Left ventricle myocardium inferior (tissue), 1 donor: ENCODE measurements around the gene PXMP2. TPM values are rescaled to one million over a fixed set of nuclear protein-coding genes. Genes with fewer than 3 reads are reported as not detected.

Source experiments
- DNase-seq: peaks from one replicate; pipeline ENCODE4 v3.0.0-alpha.2; 2020
- H3K27ac ChIP-seq: fragments of 200-600 bp; replicated peaks from 2 replicates; pipeline ENCODE4 v1.8.0; 2021
- H3K27me3 ChIP-seq: fragments of 200-600 bp; 2 replicates; pipeline ENCODE4 v1.8.0; 2021; ENCODE audit warnings: low read depth
- H3K36me3 ChIP-seq: fragments of 200-600 bp; 2 replicates; pipeline ENCODE4 v1.8.0; 2021
- H3K4me1 ChIP-seq: fragments of 200-600 bp; 2 replicates; pipeline ENCODE4 v1.8.0; 2021
- H3K4me3 ChIP-seq: fragments of 200-600 bp; 2 replicates; pipeline ENCODE4 v1.8.0; 2021; ENCODE audit warnings: mild to moderate bottlenecking, moderate library complexity
- H3K9me3 ChIP-seq: fragments of 200-600 bp; replicated peaks from 2 replicates; pipeline ENCODE4 v1.8.0; 2021
- intact Hi-C: fragments of 100-400 bp; cut with micrococcal nuclease; formaldehyde crosslinking; loops from one replicate; pipeline ENCODE4 v1.11.0; 2022
- long read RNA-seq: library from polyadenylated mRNA; unstranded; transcript quantifications from one replicate; pipeline ENCODE4 v2.0.0, GENCODE V29; 2021
- total RNA-seq: library from RNA; stranded (reverse); fragmentation: NEBNext Ultra II Directional; extraction: Animal tissue kit (Norgen Biotek cat#: 25700); gene quantifications from one replicate; pipeline ENCODE4 v1.2.1, GENCODE V29; 2021
- TF ChIP-seq, protein P1 (sequence below): fragments of 200-600 bp; IDR thresholded peaks from 2 replicates; pipeline ENCODE4 v1.8.0; 2021; ENCODE audit warnings: antibody characterized with exemption, mild to moderate bottlenecking, borderline replicate concordance
- donor health status: DM: no; HTN: yes; CAD: no; lungs with severe emphysema.

PXMP2 gene
- total RNA-seq: 42.3 TPM
- long read RNA-seq, transcript PXMP2-201 (5 exons, 957 nt): major isoform, 71 of 81 reads
- long read RNA-seq, partial matches to known transcripts: 2 of 81 reads
- long read RNA-seq, other reads (novel, unspliced or antisense): 6 of 81 reads

DNA sequence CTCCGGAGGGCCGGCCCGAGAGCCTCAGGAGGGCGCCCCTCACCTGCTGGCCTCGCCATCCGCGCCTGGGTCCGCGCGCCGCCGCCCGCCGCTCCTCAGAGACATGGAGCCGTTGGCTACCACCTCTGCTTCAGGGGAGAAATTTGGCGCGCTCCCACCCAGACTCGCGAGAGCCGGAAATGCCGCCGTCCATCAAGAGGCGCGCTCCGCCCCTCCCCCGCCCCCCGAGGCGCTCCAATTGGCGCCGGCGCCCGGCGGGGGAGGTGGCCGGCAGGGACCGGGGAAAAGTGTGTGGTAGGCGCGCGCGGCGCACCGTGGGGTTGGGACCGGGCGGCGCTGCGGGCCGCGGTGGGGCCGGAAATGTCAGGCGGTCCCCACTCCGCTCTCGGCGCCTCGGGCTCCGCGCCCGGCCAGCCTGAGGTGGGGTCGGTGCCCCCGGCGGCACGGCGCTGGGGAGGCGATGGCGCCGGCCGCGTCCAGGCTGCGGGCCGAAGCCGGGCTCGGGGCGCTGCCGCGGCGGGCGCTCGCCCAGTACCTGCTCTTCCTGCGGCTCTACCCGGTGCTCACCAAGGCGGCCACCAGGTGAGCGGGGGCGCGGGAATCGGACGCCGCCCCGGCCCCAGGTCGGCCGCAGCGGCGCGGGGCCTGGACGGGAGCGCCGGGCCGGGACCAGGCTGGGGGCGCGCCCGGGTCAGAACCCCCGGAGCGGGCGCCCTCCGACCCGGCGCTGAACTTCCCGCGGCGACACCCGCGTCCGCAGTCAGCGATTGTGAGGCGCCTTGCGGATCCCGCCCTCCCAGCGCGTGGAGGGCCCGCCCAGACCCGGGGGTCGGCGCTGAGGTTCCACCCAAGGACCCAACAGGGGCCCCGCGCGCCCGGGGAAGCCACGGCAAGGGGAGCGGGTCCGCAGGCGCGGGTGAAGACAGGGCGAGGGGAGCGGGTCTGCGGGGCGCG is at the start of gene PXMP2, which contains the start of gene POLE:
PXMP2 (plus strand) TSS at position 377 of the 954 bp plus-strand sequence; CDS start at position 461, 84 bp downstream.
POLE (minus strand) TSS at position 132 of the 954 bp plus-strand sequence; CDS start at position 105, 27 bp downstream.
- H3K4me1 ChIP-seq: peaks cover 19% of the 10 kb centered on the region
- H3K27me3 ChIP-seq: no peaks in the 10 kb centered on the region
- peak; percentile 98 for DNase-seq
- peak within 1 kb of the TSS; percentile 83 for H3K27ac ChIP-seq
- no peaks in the 10 kb centered on the region for H3K36me3 ChIP-seq
- intact Hi-C loops: no loop called here
- TF ChIP-seq, protein P1, sequence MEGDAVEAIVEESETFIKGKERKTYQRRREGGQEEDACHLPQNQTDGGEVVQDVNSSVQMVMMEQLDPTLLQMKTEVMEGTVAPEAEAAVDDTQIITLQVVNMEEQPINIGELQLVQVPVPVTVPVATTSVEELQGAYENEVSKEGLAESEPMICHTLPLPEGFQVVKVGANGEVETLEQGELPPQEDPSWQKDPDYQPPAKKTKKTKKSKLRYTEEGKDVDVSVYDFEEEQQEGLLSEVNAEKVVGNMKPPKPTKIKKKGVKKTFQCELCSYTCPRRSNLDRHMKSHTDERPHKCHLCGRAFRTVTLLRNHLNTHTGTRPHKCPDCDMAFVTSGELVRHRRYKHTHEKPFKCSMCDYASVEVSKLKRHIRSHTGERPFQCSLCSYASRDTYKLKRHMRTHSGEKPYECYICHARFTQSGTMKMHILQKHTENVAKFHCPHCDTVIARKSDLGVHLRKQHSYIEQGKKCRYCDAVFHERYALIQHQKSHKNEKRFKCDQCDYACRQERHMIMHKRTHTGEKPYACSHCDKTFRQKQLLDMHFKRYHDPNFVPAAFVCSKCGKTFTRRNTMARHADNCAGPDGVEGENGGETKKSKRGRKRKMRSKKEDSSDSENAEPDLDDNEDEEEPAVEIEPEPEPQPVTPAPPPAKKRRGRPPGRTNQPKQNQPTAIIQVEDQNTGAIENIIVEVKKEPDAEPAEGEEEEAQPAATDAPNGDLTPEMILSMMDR: no peak
- peak within 1 kb of the TSS; percentile 72 for H3K4me3 ChIP-seq
- H3K9me3 ChIP-seq: no peaks in the 10 kb centered on the region

DNA sequence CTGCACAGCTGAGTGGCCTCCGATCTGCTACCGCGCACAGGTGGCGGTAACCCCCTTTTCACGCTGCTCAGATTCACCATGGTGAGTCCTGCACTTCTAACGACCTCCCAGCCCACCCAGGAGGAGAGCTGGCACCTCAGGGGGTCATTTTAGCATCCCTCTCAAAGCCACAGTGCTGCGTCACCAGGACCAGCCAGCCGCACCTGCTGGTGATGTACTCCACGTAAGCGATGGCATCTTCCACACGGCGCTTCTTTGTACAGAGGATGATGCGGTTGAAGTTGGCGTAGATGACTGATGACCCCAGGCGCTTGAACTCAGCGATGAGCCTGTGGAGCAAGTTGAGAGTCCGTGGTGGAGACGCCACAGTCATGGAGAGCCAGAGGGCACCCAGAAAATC is 49.6 kb upstream of the PXMP2 start:
- Histone ChIP-seq H3K4me1 (no peaks in the 10 kb centered on the region), H3K27me3 (no peaks in the 10 kb centered on the region), H3K36me3 (peaks cover 79% of the 10 kb centered on the region), H3K9me3 (no peaks in the 10 kb centered on the region), H3K4me3 (no peak overlapping the region), H3K27ac (no peak overlapping the region)
- TF ChIP-seq, protein P1: no peak
- intact Hi-C loops: no loop called here
- no peak for DNase-seq

DNA sequence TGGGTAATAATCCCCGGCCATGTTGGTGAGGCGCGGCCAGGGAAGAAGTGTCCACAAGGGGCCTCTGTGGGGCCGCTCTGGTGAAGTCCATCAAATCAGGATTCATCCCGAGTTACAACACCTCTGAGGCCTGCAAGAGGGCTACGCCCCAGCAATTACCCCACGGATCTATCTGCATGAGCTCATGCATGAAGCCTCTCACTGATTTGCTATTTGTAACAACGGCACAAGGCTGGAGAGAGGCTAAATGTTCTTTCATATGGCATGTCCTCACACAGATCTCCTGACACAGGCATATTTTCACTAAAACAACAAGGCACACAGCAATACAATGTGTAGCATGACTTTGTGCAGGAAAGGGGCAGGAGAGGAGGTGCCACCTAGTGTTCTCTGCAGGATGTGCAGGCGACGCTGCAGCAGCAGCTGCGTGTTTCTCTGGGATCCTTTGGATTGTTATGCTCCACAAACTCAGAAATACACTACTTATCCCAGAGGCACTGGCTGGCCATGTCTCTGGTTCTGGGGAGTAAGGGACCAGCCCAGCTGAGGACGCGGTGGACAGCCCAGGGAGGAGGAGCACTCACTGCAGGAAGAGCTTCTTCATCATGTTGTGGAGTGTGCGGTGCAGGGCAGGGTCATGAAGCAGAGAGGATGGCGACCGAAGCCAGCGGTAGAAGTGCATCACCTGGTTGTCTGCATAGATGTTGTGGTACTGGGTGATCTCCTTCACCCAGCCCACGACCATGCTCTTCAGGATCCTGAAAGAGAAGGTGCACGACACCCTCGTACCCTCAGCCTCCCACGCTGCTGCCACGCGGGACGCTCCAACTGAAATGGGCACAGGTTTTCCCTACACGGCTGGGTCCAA is 48.6 kb upstream of the PXMP2 start:
- DNase-seq: no peak
- Histone ChIP-seq H3K9me3 (no peaks in the 10 kb centered on the region), H3K36me3 (peaks cover 79% of the 10 kb centered on the region), H3K4me3 (no peak overlapping the region), H3K27me3 (no peaks in the 10 kb centered on the region), H3K4me1 (no peaks in the 10 kb centered on the region), H3K27ac (no peak overlapping the region)
- TF ChIP-seq, protein P1: peak; percentile 73
- intact Hi-C loops: no loop called here

DNA sequence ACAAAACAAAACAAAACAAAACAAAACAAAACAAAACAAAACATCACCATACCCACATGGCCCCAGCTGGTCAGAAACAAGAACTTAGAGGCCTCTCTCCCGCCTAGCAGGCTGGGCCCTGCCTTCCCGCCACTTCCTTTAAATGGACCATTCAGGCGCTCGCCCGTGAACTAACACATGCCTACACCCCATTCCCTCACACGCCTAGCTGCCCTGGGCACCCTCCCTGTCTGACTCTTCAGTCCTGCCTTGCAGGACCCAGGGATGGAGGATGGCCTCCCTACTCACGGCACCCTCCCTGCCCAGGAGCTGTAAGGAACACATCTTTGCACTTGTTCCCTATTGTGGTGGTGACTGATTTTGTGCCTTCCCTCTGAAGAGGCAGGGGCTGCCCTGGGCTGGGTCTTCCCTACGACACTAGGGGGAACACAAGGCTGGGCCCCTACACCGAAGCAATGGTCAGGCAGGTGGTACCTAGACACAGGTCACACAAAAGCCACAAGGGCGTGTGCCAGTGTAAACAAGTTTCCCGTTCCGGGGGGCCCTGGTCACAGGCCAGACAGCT is 47.3 kb upstream of the PXMP2 start:
- Histone ChIP-seq H3K4me1 (no peaks in the 10 kb centered on the region), H3K36me3 (peaks cover 70% of the 10 kb centered on the region), H3K9me3 (no peaks in the 10 kb centered on the region), H3K27me3 (no peaks in the 10 kb centered on the region), H3K4me3 (no peak overlapping the region), H3K27ac (no peak overlapping the region)
- DNase-seq: no peak
- TF ChIP-seq, protein P1: no peak
- intact Hi-C loops: no loop called here

DNA sequence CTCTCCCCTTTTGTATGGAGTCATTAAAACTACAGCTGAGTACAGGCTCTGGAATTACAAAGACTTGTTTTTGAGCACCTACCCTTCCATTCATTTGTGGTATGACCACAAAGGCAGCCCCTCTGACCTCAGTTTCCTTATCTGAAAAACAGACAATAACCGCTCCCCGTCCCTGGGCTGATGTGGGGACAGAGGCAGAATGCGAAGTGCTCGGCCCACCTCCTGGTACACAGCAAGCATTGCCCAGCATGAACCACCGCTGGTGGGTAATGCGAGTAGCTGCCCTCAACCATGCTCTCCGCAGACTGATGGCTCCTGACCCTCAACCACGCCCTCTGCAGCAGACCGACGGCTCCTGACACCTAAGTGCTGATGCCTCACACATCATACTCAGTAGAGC is 46.5 kb upstream of the PXMP2 start:
- no peak overlapping the region for H3K27ac ChIP-seq
- intact Hi-C loops: no loop called here
- peaks cover 66% of the 10 kb centered on the region for H3K36me3 ChIP-seq
- no peaks in the 10 kb centered on the region for H3K27me3 ChIP-seq
- H3K9me3 ChIP-seq: no peaks in the 10 kb centered on the region
- no peaks in the 10 kb centered on the region for H3K4me1 ChIP-seq
- no peak for DNase-seq
- TF ChIP-seq, protein P1: no peak
- no peak overlapping the region for H3K4me3 ChIP-seq
